ENCODE results near the gene EI24.

The EI24 gene

GRCh38 chr11:125553357-125553756, 15.9 kb upstream of the EI24 start:
- H3K4me2 ChIP-seq (ENCODE audit: low read length): no peak overlapping the region
- H3K4me3 ChIP-seq (ENCODE audit: low read length): no peak overlapping the region
- TF ChIP-seq CTCF (IDR thresholded peaks at IDR 0.05; ENCODE audit: low read depth, low read length, poor library complexity, severe bottlenecking): no peak
- TF ChIP-seq EZH2phosphoT487 (IDR thresholded peaks at IDR 0.05; ENCODE audit: borderline replicate concordance, low read length): no peak
- H3K36me3 ChIP-seq (ENCODE audit: control insufficient read depth, low read length): no peaks in the 10 kb centered on the region
- no peaks in the 10 kb centered on the region for H4K20me1 ChIP-seq (ENCODE audit: control insufficient read depth, insufficient read depth, low read depth, low read length)
- H3K27me3 ChIP-seq (ENCODE audit: control insufficient read depth, low read length): no peaks in the 10 kb centered on the region
- no peaks in the 10 kb centered on the region for H3F3A ChIP-seq (ENCODE audit: control insufficient read depth, insufficient read depth)
- H3K9me3 ChIP-seq (ENCODE audit: control insufficient read depth, insufficient read depth, low read length): peaks cover 26% of the 10 kb centered on the region; the same call in 1 of the 2 replicates
- H3K79me2 ChIP-seq (ENCODE audit: control insufficient read depth, low read length): no peaks in the 10 kb centered on the region
- no peaks in the 10 kb centered on the region for H3K9me2 ChIP-seq (replicated peaks; ENCODE audit: control insufficient read depth, low read length)
- H3K4me1 ChIP-seq (ENCODE audit: control insufficient read depth, low read length): no peaks in the 10 kb centered on the region
- no peak overlapping the region for H3K27ac ChIP-seq (ENCODE audit: low read depth, low read length)

- no peaks in the 10 kb centered on the region for H3F3A ChIP-seq (ENCODE audit: control insufficient read depth, insufficient read depth)
- no peak overlapping the region for H3K27ac ChIP-seq (ENCODE audit: low read depth, low read length)
- H3K79me2 ChIP-seq (ENCODE audit: control insufficient read depth, low read length): no peaks in the 10 kb centered on the region
- no peaks in the 10 kb centered on the region for H3K27me3 ChIP-seq (ENCODE audit: control insufficient read depth, low read length)
- peaks cover 26% of the 10 kb centered on the region; the same call in 1 of the 2 replicates for H3K9me3 ChIP-seq (ENCODE audit: control insufficient read depth, insufficient read depth, low read length)
- H3K4me3 ChIP-seq (ENCODE audit: low read length): no peak overlapping the region
- H3K4me2 ChIP-seq (ENCODE audit: low read length): no peak overlapping the region
- H3K4me1 ChIP-seq (ENCODE audit: control insufficient read depth, low read length): no peaks in the 10 kb centered on the region
- no peaks in the 10 kb centered on the region for H3K9me2 ChIP-seq (replicated peaks; ENCODE audit: control insufficient read depth, low read length)
- H3K36me3 ChIP-seq (ENCODE audit: control insufficient read depth, low read length): no peaks in the 10 kb centered on the region
- TF ChIP-seq CTCF (IDR thresholded peaks at IDR 0.05; ENCODE audit: low read depth, low read length, poor library complexity, severe bottlenecking): no peak
- no peak for TF ChIP-seq EZH2phosphoT487 (IDR thresholded peaks at IDR 0.05; ENCODE audit: borderline replicate concordance, low read length)
- no peaks in the 10 kb centered on the region for H4K20me1 ChIP-seq (ENCODE audit: control insufficient read depth, insufficient read depth, low read depth, low read length)
Measured at GRCh38 chr11:125554038-125554437, 15.2 kb upstream of the EI24 start.

GRCh38 chr11:125559888-125560287, 9.4 kb upstream of the EI24 start:
- no peaks in the 10 kb centered on the region for H3K27me3 ChIP-seq (ENCODE audit: control insufficient read depth, low read length)
- TF ChIP-seq CTCF (IDR thresholded peaks at IDR 0.05; ENCODE audit: low read depth, low read length, poor library complexity, severe bottlenecking): no peak
- no peak for TF ChIP-seq EZH2phosphoT487 (IDR thresholded peaks at IDR 0.05; ENCODE audit: borderline replicate concordance, low read length)
- H3K4me2 ChIP-seq (ENCODE audit: low read length): no peak overlapping the region
- no peaks in the 10 kb centered on the region for H3K4me1 ChIP-seq (ENCODE audit: control insufficient read depth, low read length)
- no peaks in the 10 kb centered on the region for H3K79me2 ChIP-seq (ENCODE audit: control insufficient read depth, low read length)
- no peaks in the 10 kb centered on the region for H3K36me3 ChIP-seq (ENCODE audit: control insufficient read depth, low read length)
- no peaks in the 10 kb centered on the region for H3K9me3 ChIP-seq (ENCODE audit: control insufficient read depth, insufficient read depth, low read length)
- H3K27ac ChIP-seq (ENCODE audit: low read depth, low read length): no peak overlapping the region
- H3K4me3 ChIP-seq (ENCODE audit: low read length): no peak overlapping the region
- H3F3A ChIP-seq (ENCODE audit: control insufficient read depth, insufficient read depth): no peaks in the 10 kb centered on the region
- H4K20me1 ChIP-seq (ENCODE audit: control insufficient read depth, insufficient read depth, low read depth, low read length): no peaks in the 10 kb centered on the region
- no peaks in the 10 kb centered on the region for H3K9me2 ChIP-seq (replicated peaks; ENCODE audit: control insufficient read depth, low read length)

GRCh38 chr11:125561924-125562323, 7.4 kb upstream of the EI24 start:
- Histone ChIP-seq H3K27ac (ENCODE audit: low read depth, low read length) (no peak overlapping the region), H3K79me2 (ENCODE audit: control insufficient read depth, low read length) (no peaks in the 10 kb centered on the region), H3K4me3 (ENCODE audit: low read length) (no peak overlapping the region), H3K4me2 (ENCODE audit: low read length) (no peak overlapping the region), H3F3A (ENCODE audit: control insufficient read depth, insufficient read depth) (no peaks in the 10 kb centered on the region), H4K20me1 (ENCODE audit: control insufficient read depth, insufficient read depth, low read depth, low read length) (no peaks in the 10 kb centered on the region), H3K36me3 (ENCODE audit: control insufficient read depth, low read length) (no peaks in the 10 kb centered on the region), H3K27me3 (ENCODE audit: control insufficient read depth, low read length) (no peaks in the 10 kb centered on the region), H3K9me3 (ENCODE audit: control insufficient read depth, insufficient read depth, low read length) (no peaks in the 10 kb centered on the region), H3K4me1 (ENCODE audit: control insufficient read depth, low read length) (no peaks in the 10 kb centered on the region), H3K9me2 (replicated peaks; ENCODE audit: control insufficient read depth, low read length) (no peaks in the 10 kb centered on the region)
- no peak for TF ChIP-seq EZH2phosphoT487 (IDR thresholded peaks at IDR 0.05; ENCODE audit: borderline replicate concordance, low read length)
- no peak for TF ChIP-seq CTCF (IDR thresholded peaks at IDR 0.05; ENCODE audit: low read depth, low read length, poor library complexity, severe bottlenecking)

All from DOHH2 (cell line).